Keratinocyte (primary cell): ENCODE data around the gene DIPK2B. TPM values are rescaled to one million over a fixed set of nuclear protein-coding genes. Genes with fewer than 3 reads are reported as not detected.

Experiments
- DNase-seq: peaks from one replicate; pipeline ENCODE4 v3.0.0-alpha.2; 2011; ENCODE audit warnings: low read depth, missing footprints, low spot score
- FAIRE-seq: peaks from 2 replicates; lab custom pipeline; 2011; peaks lifted over from hg19 to GRCh38; lab: Jason Lieb, UNC
- H2AFZ ChIP-seq: 2 replicates; pipeline ENCODE4 v1.6.0; 2012; ENCODE audit warnings: low read length, control low read depth, inconsistent platforms; ENCODE audit not compliant: control insufficient read depth
- H3K27ac ChIP-seq: 2 replicates; pipeline ENCODE4 v1.5.1; 2011; ENCODE audit warnings: low read length; ENCODE audit not compliant: control insufficient read depth, insufficient read depth
- H3K27me3 ChIP-seq: 3 replicates; pipeline ENCODE4 v1.6.0; 2011; ENCODE audit warnings: low read length; ENCODE audit not compliant: control insufficient read depth, insufficient read depth; ENCODE audit errors: extremely low read depth
- H3K36me3 ChIP-seq, 2 experiments: 2 replicates in 1 of 2; 3 replicates in 1 of 2; pipeline ENCODE4 v1.5.1; 2011; ENCODE audit warnings: low read length in 2 of 2, mild to moderate bottlenecking in 1 of 2; ENCODE audit not compliant: control insufficient read depth in 2 of 2, insufficient read depth in 2 of 2; ENCODE audit errors: extremely low read depth in 1 of 2
- H3K4me1 ChIP-seq: 3 replicates; pipeline ENCODE4 v1.5.1; 2011; ENCODE audit warnings: low read length; ENCODE audit not compliant: control insufficient read depth, insufficient read depth; ENCODE audit errors: extremely low read depth
- H3K4me2 ChIP-seq: 3 replicates; pipeline ENCODE4 v1.6.0; 2011; ENCODE audit warnings: low read depth, low read length; ENCODE audit not compliant: control insufficient read depth, insufficient read depth; ENCODE audit errors: extremely low read depth
- H3K4me3 ChIP-seq, 3 experiments: fragments of 200-600 bp in 1 of 3; sonication (generic) in 1 of 3; 2 replicates in 2 of 3; 3 replicates in 1 of 3; pipeline ENCODE4 v1.5.1; 2011 to 2016; ENCODE audit warnings: low read length in 3 of 3, mild to moderate bottlenecking in 3 of 3, control low read depth in 2 of 3, inconsistent platforms in 1 of 3, low read depth in 1 of 3, mixed read lengths in 1 of 3, mixed run types in 1 of 3, moderate library complexity in 1 of 3; ENCODE audit not compliant: control insufficient read depth in 2 of 3, insufficient read depth in 2 of 3; ENCODE audit errors: extremely low read depth in 1 of 3
- H3K79me2 ChIP-seq: 2 replicates; pipeline ENCODE4 v1.6.0; 2012; ENCODE audit warnings: low read length; ENCODE audit not compliant: control insufficient read depth, insufficient read depth
- H3K9ac ChIP-seq: 3 replicates; pipeline ENCODE4 v1.6.0; 2011; ENCODE audit warnings: low read length; ENCODE audit not compliant: control insufficient read depth, insufficient read depth; ENCODE audit errors: extremely low read depth
- H3K9me1 ChIP-seq: 3 replicates; pipeline ENCODE4 v1.6.0; 2011; ENCODE audit warnings: low read length; ENCODE audit not compliant: control insufficient read depth, insufficient read depth; ENCODE audit errors: extremely low read depth
- H3K9me3 ChIP-seq: 2 replicates; pipeline ENCODE4 v1.5.1; 2012; ENCODE audit warnings: low read depth, low read length; ENCODE audit not compliant: control insufficient read depth
- H4K20me1 ChIP-seq: 3 replicates; pipeline ENCODE4 v1.6.0; 2011; ENCODE audit warnings: low read length; ENCODE audit not compliant: control insufficient read depth, insufficient read depth; ENCODE audit errors: extremely low read depth
- EZH2 ChIP-seq: IDR thresholded peaks from one replicate; pipeline ENCODE4 v1.6.1; 2012; ENCODE audit warnings: inconsistent platforms, mild to moderate bottlenecking, low read length, moderate library complexity
- dilution Hi-C: fragments of 300-500 bp; cut with MboI; formaldehyde crosslinking; loops from one replicate; pipeline ENCODE4 v1.7.0; 2020; ENCODE audit warnings: low sequenced_read_pairs; ENCODE audit not compliant: extremely low pct_ligation_motif_present
- polyA plus RNA-seq, 5 experiments: library from polyadenylated mRNA; depleted of rRNA in 3 of 5; stranded (reverse) in 3 of 5; stranded (forward) in 1 of 5; unstranded in 1 of 5; fragments of >200 nt; gene quantifications; 1 replicate in 1 of 5; 2 replicates in 3 of 5; 3 replicates in 1 of 5; pipeline versions ENCODE4 v1.2.1 to v1.2.3, GENCODE V29; 2011 to 2012; ENCODE audit warnings: missing spikeins in 2 of 5, low read depth in 1 of 5, low replicate concordance in 1 of 5
- TF ChIP-seq, protein P1 (sequence below), 3 experiments: IDR thresholded peaks in 1 of 3; conservative IDR thresholded peaks in 1 of 3; optimal IDR thresholded peaks in 1 of 3; 2 replicates in 2 of 3; 3 replicates in 1 of 3; pipeline versions ENCODE3 to v1.5.1; 2011; ENCODE audit warnings: low read length in 3 of 3, mild to moderate bottlenecking in 3 of 3, moderate library complexity in 2 of 3, control low read depth in 1 of 3, inconsistent platforms in 1 of 3; ENCODE audit not compliant: insufficient read depth in 2 of 3; ENCODE audit errors: extremely low read depth in 1 of 3

DIPK2B gene
- polyA plus RNA-seq, 1 donor (not counting 4 experiments of a cell fraction or from before 2014, with no cell fraction given), result not detected

DNA sequence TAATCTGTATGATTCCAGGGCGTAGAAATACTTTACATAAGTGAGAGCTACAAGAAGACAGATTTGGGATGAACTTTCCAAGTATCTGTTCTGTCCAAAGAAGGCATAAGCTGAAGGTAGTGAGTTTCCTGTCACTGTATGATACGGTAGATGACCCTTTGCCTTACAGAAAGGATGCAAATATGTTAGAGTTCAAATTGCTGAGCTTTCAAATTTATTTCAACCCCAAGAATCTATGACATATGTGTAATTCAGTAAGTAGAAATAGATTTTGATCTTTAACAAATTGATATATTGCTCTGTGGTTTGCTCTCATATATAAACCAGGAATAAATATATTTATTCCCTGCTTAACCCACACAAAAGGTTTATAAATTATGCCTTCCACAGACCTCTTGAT, 16.5 kb downstream of the DIPK2B start:
- H3K4me2 ChIP-seq, result no peak overlapping the region
- dilution Hi-C loops, result no loop called here
- TF ChIP-seq, protein P1, sequence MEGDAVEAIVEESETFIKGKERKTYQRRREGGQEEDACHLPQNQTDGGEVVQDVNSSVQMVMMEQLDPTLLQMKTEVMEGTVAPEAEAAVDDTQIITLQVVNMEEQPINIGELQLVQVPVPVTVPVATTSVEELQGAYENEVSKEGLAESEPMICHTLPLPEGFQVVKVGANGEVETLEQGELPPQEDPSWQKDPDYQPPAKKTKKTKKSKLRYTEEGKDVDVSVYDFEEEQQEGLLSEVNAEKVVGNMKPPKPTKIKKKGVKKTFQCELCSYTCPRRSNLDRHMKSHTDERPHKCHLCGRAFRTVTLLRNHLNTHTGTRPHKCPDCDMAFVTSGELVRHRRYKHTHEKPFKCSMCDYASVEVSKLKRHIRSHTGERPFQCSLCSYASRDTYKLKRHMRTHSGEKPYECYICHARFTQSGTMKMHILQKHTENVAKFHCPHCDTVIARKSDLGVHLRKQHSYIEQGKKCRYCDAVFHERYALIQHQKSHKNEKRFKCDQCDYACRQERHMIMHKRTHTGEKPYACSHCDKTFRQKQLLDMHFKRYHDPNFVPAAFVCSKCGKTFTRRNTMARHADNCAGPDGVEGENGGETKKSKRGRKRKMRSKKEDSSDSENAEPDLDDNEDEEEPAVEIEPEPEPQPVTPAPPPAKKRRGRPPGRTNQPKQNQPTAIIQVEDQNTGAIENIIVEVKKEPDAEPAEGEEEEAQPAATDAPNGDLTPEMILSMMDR (optimal IDR thresholded peaks at IDR 0.05 in 1 of 3, IDR thresholded peaks at IDR 0.05 in 1 of 3, conservative IDR thresholded peaks at IDR 0.05 in 1 of 3; ENCODE audit: extremely low read depth in 1 of 3, insufficient read depth in 2 of 3, low read length in 3 of 3), result no peak
- no peak for TF ChIP-seq EZH2
- no peak overlapping the region for H2AFZ ChIP-seq
- peaks cover 4% of the 10 kb centered on the region for H3K27me3 ChIP-seq
- H4K20me1 ChIP-seq, result no peaks in the 10 kb centered on the region
- no peaks in the 10 kb centered on the region for H3K9me1 ChIP-seq
- H3K4me1 ChIP-seq, result peaks cover 7% of the 10 kb centered on the region
- H3K27ac ChIP-seq, result no peak overlapping the region
- H3K4me3 ChIP-seq, result no peak overlapping the region
- H3K9me3 ChIP-seq, result no peaks in the 10 kb centered on the region
- FAIRE-seq (no peak), DNase-seq (no peak)
- no peak overlapping the region for H3K9ac ChIP-seq
- no peaks in the 10 kb centered on the region for H3K36me3 ChIP-seq
- no peaks in the 10 kb centered on the region for H3K79me2 ChIP-seq

DNA sequence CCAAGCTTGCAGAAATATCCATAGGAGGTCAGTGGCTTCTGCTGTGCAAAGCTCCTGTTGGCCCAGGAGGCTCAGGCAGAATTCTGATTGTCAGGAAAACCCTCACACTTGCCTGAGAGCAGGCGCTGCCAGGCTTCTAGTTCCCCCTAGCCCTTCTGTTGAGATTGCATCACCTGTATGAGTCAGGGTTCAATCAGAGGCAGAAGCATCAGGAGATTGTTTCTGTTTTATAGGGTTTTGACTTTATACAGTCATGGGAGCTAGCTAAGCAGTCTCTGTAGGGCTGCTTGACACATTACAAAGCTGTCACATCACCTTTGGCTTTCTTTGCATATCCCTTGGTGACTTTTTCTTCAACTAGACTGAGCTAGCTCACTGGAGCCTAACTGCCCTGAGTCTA, 27.8 kb downstream of the DIPK2B start:
- H3K27ac ChIP-seq, result no peak overlapping the region

More for the DNA sequence above, 27.8 kb downstream of the DIPK2B start:
- Histone ChIP-seq H3K9me1 (no peaks in the 10 kb centered on the region), H3K36me3 (no peaks in the 10 kb centered on the region), H3K79me2 (no peaks in the 10 kb centered on the region), H3K4me2 (no peak overlapping the region), H3K4me3 (no peak overlapping the region), H3K9me3 (no peaks in the 10 kb centered on the region), H3K4me1 (no peaks in the 10 kb centered on the region), H2AFZ (no peak overlapping the region), H3K9ac (no peak overlapping the region), H4K20me1 (no peaks in the 10 kb centered on the region), H3K27me3 (peaks cover 3% of the 10 kb centered on the region)
- peak; percentile 38 for DNase-seq
- dilution Hi-C loops, result no loop called here
- TF ChIP-seq EZH2, result no peak
- TF ChIP-seq, protein P1 (optimal IDR thresholded peaks at IDR 0.05 in 1 of 3, IDR thresholded peaks at IDR 0.05 in 1 of 3, conservative IDR thresholded peaks at IDR 0.05 in 1 of 3; ENCODE audit: extremely low read depth in 1 of 3, insufficient read depth in 2 of 3, low read length in 3 of 3), result peak in 1 of 3 experiments; percentile 5
- peak; percentile 74 for FAIRE-seq
